Trophoblast cell (in vitro differentiated cells and primary cell): ENCODE measurements around the gene ARHGDIG.

ENCODE experiments used
- DNase-seq, 2 donors: peaks; one replicate each; pipeline ENCODE4 v3.0.0-alpha.2; 2016
- H2AFZ ChIP-seq: 2 replicates; pipeline ENCODE4 v1.6.1; 2013; ENCODE audit warnings: low read length, moderate library complexity, mild to moderate bottlenecking; ENCODE audit not compliant: insufficient read depth, poor library complexity
- H2AK5ac ChIP-seq: 2 replicates; pipeline ENCODE4 v1.6.1; 2013; ENCODE audit warnings: mild to moderate bottlenecking, low read length
- H2BK120ac ChIP-seq: 2 replicates; pipeline ENCODE4 v1.6.1; 2013; ENCODE audit warnings: low read length, mild to moderate bottlenecking, moderate library complexity; ENCODE audit not compliant: insufficient read depth, poor library complexity
- H2BK12ac ChIP-seq: 2 replicates; pipeline ENCODE4 v1.6.1; 2013; ENCODE audit warnings: mild to moderate bottlenecking, low read length, moderate library complexity
- H2BK5ac ChIP-seq: 2 replicates; pipeline ENCODE4 v1.6.1; 2013; ENCODE audit warnings: low read length, low read depth, moderate library complexity, mild to moderate bottlenecking; ENCODE audit not compliant: poor library complexity
- H3K14ac ChIP-seq: 2 replicates; pipeline ENCODE4 v1.6.1; 2013; ENCODE audit warnings: mild to moderate bottlenecking, low read length
- H3K18ac ChIP-seq: 2 replicates; pipeline ENCODE4 v1.6.1; 2013; ENCODE audit warnings: mild to moderate bottlenecking, low read length
- H3K23ac ChIP-seq: 2 replicates; pipeline ENCODE4 v1.6.1; 2013; ENCODE audit warnings: low read length
- H3K27ac ChIP-seq: 2 replicates; pipeline ENCODE4 v1.5.1; 2013; ENCODE audit warnings: low read depth, mild to moderate bottlenecking, inconsistent platforms, low read length, moderate library complexity
- H3K27me3 ChIP-seq: 2 replicates; pipeline ENCODE4 v1.6.1; 2013; ENCODE audit warnings: inconsistent platforms, mild to moderate bottlenecking, low read length, moderate library complexity; ENCODE audit not compliant: insufficient read depth
- H3K36me3 ChIP-seq, 2 experiments: 1 replicate in 1 of 2; 2 replicates in 1 of 2; pipeline ENCODE4 v1.6.1; 2013; ENCODE audit warnings: low read length in 2 of 2, mild to moderate bottlenecking in 2 of 2, moderate library complexity in 1 of 2; ENCODE audit not compliant: insufficient read depth in 2 of 2, control insufficient read depth in 1 of 2
- H3K4ac ChIP-seq: 2 replicates; pipeline ENCODE4 v1.6.1; 2013; ENCODE audit warnings: low read depth, mild to moderate bottlenecking, low read length, moderate library complexity
- H3K4me1 ChIP-seq, 2 experiments: 1 replicate in 1 of 2; 2 replicates in 1 of 2; pipeline ENCODE4 v1.6.1; 2013; ENCODE audit warnings: low read length in 2 of 2, mild to moderate bottlenecking in 2 of 2, moderate library complexity in 1 of 2; ENCODE audit not compliant: insufficient read depth in 2 of 2, control insufficient read depth in 1 of 2
- H3K4me2 ChIP-seq: 2 replicates; pipeline ENCODE4 v1.6.1; 2013; ENCODE audit warnings: inconsistent platforms, mild to moderate bottlenecking, low read length, moderate library complexity
- H3K4me3 ChIP-seq: 2 replicates; pipeline ENCODE4 v1.5.1; 2013; ENCODE audit warnings: mild to moderate bottlenecking, low read depth, low read length, inconsistent platforms
- H3K79me1 ChIP-seq: one replicate; pipeline ENCODE4 v1.6.1; 2013; ENCODE audit warnings: low read length
- H3K79me2 ChIP-seq: 2 replicates; pipeline ENCODE4 v1.6.1; 2013; ENCODE audit warnings: low read length, mild to moderate bottlenecking; ENCODE audit not compliant: control insufficient read depth, insufficient read depth, poor library complexity
- H3K9ac ChIP-seq: 2 replicates; pipeline ENCODE4 v1.6.1; 2013; ENCODE audit warnings: mild to moderate bottlenecking, low read length
- H3K9me3 ChIP-seq: 2 replicates; pipeline ENCODE4 v1.6.1; 2013; ENCODE audit warnings: low read depth, mild to moderate bottlenecking, control low read depth, inconsistent platforms, low read length; ENCODE audit not compliant: insufficient read depth
- H4K12ac ChIP-seq: 2 replicates; pipeline ENCODE4 v1.6.1; 2013; ENCODE audit warnings: low read depth, mild to moderate bottlenecking, low read length, moderate library complexity
- H4K8ac ChIP-seq: 2 replicates; pipeline ENCODE4 v1.6.1; 2013; ENCODE audit warnings: low read depth, mild to moderate bottlenecking, low read length, moderate library complexity
- H4K91ac ChIP-seq: one replicate; pipeline ENCODE4 v1.6.1; 2013; ENCODE audit warnings: low read depth, mild to moderate bottlenecking, low read length, moderate library complexity
- WGBS: extraction: QIAGEN DNeasy Blood & Tissue Kit; methylation state at CpG from one replicate; pipeline ENCODE4 v1.1.7; 2013; ENCODE audit warnings: missing lambda C conversion rate; ENCODE audit not compliant: insufficient read length, insufficient coverage; ENCODE audit errors: extremely low coverage; 5-methylcytosine and 5-hydroxymethylcytosine counted together

ARHGDIG gene

DNA sequence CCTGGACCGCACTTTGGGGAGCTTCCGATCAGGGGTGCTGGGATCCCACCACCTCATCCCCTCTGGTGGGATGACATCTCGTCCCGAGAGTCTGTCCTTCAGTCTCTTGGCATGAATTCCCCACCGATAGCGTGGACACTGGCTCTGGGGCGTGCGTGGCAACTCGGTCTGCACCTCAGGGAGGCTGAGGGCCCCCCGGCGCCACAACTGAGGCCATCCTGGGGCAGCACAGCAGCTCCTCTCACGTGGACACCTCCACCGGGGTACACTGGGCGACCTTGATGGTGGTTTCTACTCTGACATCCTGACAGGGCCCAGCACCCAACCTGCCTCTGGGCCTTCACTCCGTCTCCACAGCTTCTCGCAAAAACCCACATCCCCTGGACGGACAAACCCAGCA is 11.1 kb downstream of the ARHGDIG start:
- Histone ChIP-seq H4K8ac (no peak overlapping the region), H3K4me1 (no peaks in the 10 kb centered on the region), H2BK5ac (no peak overlapping the region), H3K23ac (no peak overlapping the region), H3K9me3 (peaks cover 4% of the 10 kb centered on the region), H3K27ac (no peak overlapping the region), H3K79me1 (no peaks in the 10 kb centered on the region), H3K14ac (no peak overlapping the region), H3K4me3 (no peak overlapping the region), H4K12ac (no peak overlapping the region), H4K91ac (no peak overlapping the region), H3K27me3 (no peaks in the 10 kb centered on the region), H2BK120ac (no peak overlapping the region), H2AK5ac (no peak overlapping the region), H3K4ac (no peak overlapping the region), H3K18ac (no peak overlapping the region), H2AFZ (no peak overlapping the region), H3K36me3 (peaks cover 64 to 70% of the 10 kb centered on the region in 2 experiments), H3K4me2 (no peak overlapping the region), H3K9ac (no peak overlapping the region), H3K79me2 (no peaks in the 10 kb centered on the region), H2BK12ac (no peak overlapping the region)
- no CpG with 5 or more reads among the region's 17 CpGs for WGBS
- DNase-seq = no peak

DNA sequence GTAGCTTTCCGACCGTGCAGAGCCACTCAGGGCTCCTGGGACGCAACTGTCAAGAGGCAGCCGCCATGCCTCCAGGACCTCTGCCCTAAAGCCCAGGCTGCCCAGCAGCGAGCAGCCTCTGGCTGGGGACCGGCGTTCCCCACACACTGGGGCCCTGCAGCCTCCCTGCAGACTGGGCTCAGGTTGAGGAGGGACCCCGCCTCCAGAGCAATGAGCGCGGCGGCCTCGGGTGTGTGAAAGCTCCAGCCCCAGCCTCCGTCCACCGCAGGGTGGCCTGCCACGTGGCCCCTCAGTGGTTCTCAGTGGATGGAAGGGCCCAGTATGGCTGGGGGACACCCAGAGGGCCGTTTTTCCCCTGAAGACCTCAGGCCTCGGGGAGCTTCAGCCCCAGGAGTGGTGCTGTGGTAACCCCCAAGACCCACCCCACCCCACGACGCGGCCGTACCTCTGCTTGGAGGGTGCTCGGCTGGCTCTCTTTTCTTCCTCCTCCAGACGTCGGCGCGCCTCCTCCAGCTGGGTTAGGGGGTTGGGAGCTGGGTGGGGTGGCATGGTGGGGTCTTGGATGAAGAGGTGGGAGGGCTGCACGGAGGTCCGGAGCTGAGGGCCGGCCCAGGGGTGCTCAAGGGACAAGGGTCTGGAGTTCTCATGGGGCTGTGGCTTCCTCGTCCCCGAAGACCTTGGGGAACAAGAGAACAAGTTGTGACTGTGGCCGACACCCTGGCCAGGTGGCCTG is 12.8 kb downstream of the ARHGDIG start:
- Histone ChIP-seq H3K9ac (no peak overlapping the region), H3K27ac (no peak overlapping the region), H2AK5ac (no peak overlapping the region), H3K4me1 (no peaks in the 10 kb centered on the region), H3K9me3 (peaks cover 5% of the 10 kb centered on the region), H3K4ac (no peak overlapping the region), H4K91ac (no peak overlapping the region), H2BK12ac (no peak overlapping the region), H2AFZ (no peak overlapping the region), H2BK5ac (no peak overlapping the region), H3K79me2 (no peaks in the 10 kb centered on the region), H3K23ac (no peak overlapping the region), H4K8ac (no peak overlapping the region), H3K79me1 (no peaks in the 10 kb centered on the region), H3K36me3 (peaks cover 68 to 71% of the 10 kb centered on the region in 2 experiments), H3K18ac (no peak overlapping the region), H3K27me3 (no peaks in the 10 kb centered on the region), H2BK120ac (no peak overlapping the region), H3K4me3 (no peak overlapping the region), H3K14ac (no peak overlapping the region), H3K4me2 (no peak overlapping the region), H4K12ac (no peak overlapping the region)
- no peak for DNase-seq
- no CpG with 5 or more reads among the region's 32 CpGs for WGBS

DNA sequence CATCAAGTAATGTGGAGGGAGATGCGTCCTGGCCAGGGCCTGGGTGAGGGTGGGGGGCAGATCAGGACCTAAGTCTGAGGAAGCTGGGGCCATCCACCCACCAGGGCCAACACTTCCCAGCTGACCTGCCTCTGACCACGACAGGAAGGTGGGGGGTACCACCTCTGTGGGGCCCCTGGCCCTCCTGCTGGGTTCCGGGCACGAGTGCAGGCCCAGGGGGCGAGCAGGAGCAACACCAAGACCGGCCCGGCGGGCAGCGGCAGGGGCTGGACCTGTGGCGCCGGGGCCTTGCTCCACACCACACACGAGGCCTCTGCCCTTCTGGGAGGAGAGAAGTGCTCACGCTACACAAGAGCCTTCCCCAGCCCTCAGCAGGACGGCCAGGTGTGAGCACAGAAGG is 15.9 kb downstream of the ARHGDIG start:
- no peaks in the 10 kb centered on the region for H3K27me3 ChIP-seq
- no peak for DNase-seq
- H3K9me3 ChIP-seq = peaks cover 3% of the 10 kb centered on the region
- H2BK12ac ChIP-seq = no peak overlapping the region
- no peaks in the 10 kb centered on the region for H3K4me1 ChIP-seq
- no peak overlapping the region for H3K18ac ChIP-seq
- no peak overlapping the region for H3K27ac ChIP-seq
- no peaks in the 10 kb centered on the region for H3K79me1 ChIP-seq
- H4K12ac ChIP-seq = no peak overlapping the region
- no peak overlapping the region for H4K8ac ChIP-seq
- H3K79me2 ChIP-seq = no peaks in the 10 kb centered on the region
- H4K91ac ChIP-seq = no peak overlapping the region
- H3K4ac ChIP-seq = no peak overlapping the region
- no peak overlapping the region for H3K4me2 ChIP-seq
- no peak overlapping the region for H3K4me3 ChIP-seq
- H3K23ac ChIP-seq = no peak overlapping the region
- no CpG with 5 or more reads among the region's 14 CpGs for WGBS
- no peak overlapping the region for H2AK5ac ChIP-seq
- no peak overlapping the region for H2BK120ac ChIP-seq
- no peak overlapping the region for H3K9ac ChIP-seq
- no peak overlapping the region for H3K14ac ChIP-seq
- H2BK5ac ChIP-seq = no peak overlapping the region
- H2AFZ ChIP-seq = no peak overlapping the region
- H3K36me3 ChIP-seq = peaks cover 46 to 47% of the 10 kb centered on the region in 2 experiments

DNA sequence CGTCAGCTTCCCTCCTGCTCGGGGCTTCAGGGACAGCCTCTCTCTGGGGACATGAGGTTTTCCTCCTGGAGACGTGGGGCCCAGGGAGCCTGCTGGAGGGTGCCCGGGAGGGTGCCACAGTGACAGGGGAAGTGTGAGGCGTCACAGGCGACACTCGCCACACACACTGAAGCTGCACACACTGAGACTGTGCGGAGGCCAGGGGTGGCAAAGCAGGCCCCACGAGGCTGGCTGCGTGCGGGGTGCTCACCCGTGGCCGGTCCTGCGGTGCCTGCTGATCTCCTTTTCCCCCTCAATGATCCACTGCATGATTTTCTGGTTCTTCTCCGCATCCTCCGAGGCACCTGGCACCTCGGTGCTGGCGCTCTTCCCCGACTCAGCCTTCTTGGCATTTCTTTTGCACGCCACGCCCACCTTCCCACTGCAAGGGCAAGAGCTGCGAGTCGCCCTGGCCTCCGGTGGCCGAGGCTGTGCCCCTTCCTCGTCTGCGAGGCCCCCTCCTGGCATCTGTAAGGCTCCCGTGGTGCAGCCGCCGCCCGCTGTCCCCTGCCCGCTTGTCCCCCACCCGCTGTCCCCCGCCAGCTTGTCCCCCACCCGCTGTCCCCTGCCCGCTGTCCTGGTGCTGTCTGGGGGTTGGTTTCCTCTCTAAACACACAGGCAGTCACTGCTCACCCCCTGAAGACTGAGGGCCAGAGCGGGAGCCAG is 16.6 kb downstream of the ARHGDIG start:
- no peak for DNase-seq
- Histone ChIP-seq H4K12ac (no peak overlapping the region), H4K91ac (no peak overlapping the region), H3K27ac (no peak overlapping the region), H2AK5ac (no peak overlapping the region), H3K14ac (no peak overlapping the region), H2BK12ac (no peak overlapping the region), H3K4me2 (no peak overlapping the region), H3K9ac (no peak overlapping the region), H3K18ac (no peak overlapping the region), H2AFZ (no peak overlapping the region), H3K79me1 (no peaks in the 10 kb centered on the region), H3K9me3 (peaks cover 3% of the 10 kb centered on the region), H2BK120ac (no peak overlapping the region), H3K27me3 (no peaks in the 10 kb centered on the region), H3K36me3 (peaks cover 44 to 46% of the 10 kb centered on the region in 2 experiments), H3K4me3 (no peak overlapping the region), H3K23ac (no peak overlapping the region), H3K4ac (no peak overlapping the region), H3K79me2 (no peaks in the 10 kb centered on the region), H2BK5ac (no peak overlapping the region), H3K4me1 (no peaks in the 10 kb centered on the region), H4K8ac (no peak overlapping the region)
- no CpG with 5 or more reads among the region's 37 CpGs for WGBS
